WTC11 (cell line): Measurements from ENCODE around the gene PLEKHM3. TPM values are rescaled to one million over a fixed set of nuclear protein-coding genes. Genes with fewer than 3 reads are reported as not detected.
A peak's percentile ranks its signal among the peaks of the same experiment; 100 is the strongest.

ENCODE experiments used
- ATAC-seq: fragments of 200-7000 bp; cut with Tn5 transposase; 2 replicates; pipeline ENCODE4 v1.10.0; 2021; ENCODE audit warnings: mild to moderate bottlenecking, moderate library complexity
- CTCF ChIA-PET: fragments of 300-600 bp; sonication (Branson Sonifier 250); formaldehyde crosslinking; loops from one replicate; lab custom pipeline; 2021; ENCODE audit warnings: antibody characterized with exemption; lab: Charles Lee
- POLR2A ChIA-PET: fragments of 350-600 bp; sonication (Branson Sonifier 250); formaldehyde crosslinking; loops from one replicate; lab custom pipeline; 2021; ENCODE audit warnings: antibody characterized with exemption; lab: Charles Lee
- DNase-seq: peaks from one replicate; pipeline ENCODE4 v3.0.0; 2021; ENCODE audit warnings: low spot score
- H3K27ac Mint-ChIP-seq: 2 replicates; pipeline ENCODE4 v1.8.0; 2021; ENCODE audit warnings: mixed read lengths
- H3K27me3 Mint-ChIP-seq: 2 replicates; pipeline ENCODE4 v1.8.0; 2021; ENCODE audit warnings: low read depth, mild to moderate bottlenecking, moderate library complexity, mixed read lengths
- H3K36me3 Mint-ChIP-seq: 2 replicates; pipeline ENCODE4 v1.8.0; 2021; ENCODE audit warnings: mixed read lengths
- H3K4me1 Mint-ChIP-seq: 2 replicates; pipeline ENCODE4 v1.8.0; 2022; ENCODE audit warnings: mixed read lengths
- H3K4me3 Mint-ChIP-seq: 2 replicates; pipeline ENCODE4 v1.8.0; 2021; ENCODE audit warnings: mild to moderate bottlenecking, moderate library complexity, mixed read lengths
- H3K9me3 Mint-ChIP-seq: 2 replicates; pipeline ENCODE4 v1.8.0; 2021; ENCODE audit warnings: mixed read lengths
- ATF6 ChIP-seq: sonication (generic); formaldehyde crosslinking; IDR thresholded peaks from 2 replicates; pipeline ENCODE4 v1.8.1; 2023; ENCODE audit warnings: mild to moderate bottlenecking, missing genetic modification reagents
- CBFB ChIP-seq: sonication (generic); formaldehyde crosslinking; IDR thresholded peaks from 2 replicates; pipeline ENCODE4 v1.8.1; 2022; ENCODE audit warnings: mild to moderate bottlenecking, low read depth, missing genetic modification reagents
- CREM ChIP-seq: sonication (generic); formaldehyde crosslinking; IDR thresholded peaks from 2 replicates; pipeline ENCODE4 v1.8.1; 2022; ENCODE audit warnings: mild to moderate bottlenecking, missing genetic modification reagents, moderate library complexity
- E2F1 ChIP-seq: sonication (generic); formaldehyde crosslinking; IDR thresholded peaks from 2 replicates; pipeline ENCODE4 v1.8.0; 2022; ENCODE audit warnings: mild to moderate bottlenecking, missing genetic modification reagents
- FOXK1 ChIP-seq: sonication (generic); formaldehyde crosslinking; IDR thresholded peaks from 2 replicates; pipeline ENCODE4 v1.8.0; 2022; ENCODE audit warnings: mild to moderate bottlenecking, moderate library complexity, missing genetic modification reagents
- IRF1 ChIP-seq: sonication (generic); formaldehyde crosslinking; IDR thresholded peaks from 2 replicates; pipeline ENCODE4 v1.8.0; 2023; ENCODE audit warnings: missing genetic modification reagents
- KAT7 ChIP-seq: sonication (generic); formaldehyde crosslinking; IDR thresholded peaks from 2 replicates; pipeline ENCODE4 v1.8.1; 2023; ENCODE audit warnings: missing genetic modification reagents, mild to moderate bottlenecking, borderline replicate concordance
- MYBL2 ChIP-seq: sonication (generic); formaldehyde crosslinking; IDR thresholded peaks from 2 replicates; pipeline ENCODE4 v1.8.1; 2023; ENCODE audit warnings: mild to moderate bottlenecking, moderate library complexity, missing genetic modification reagents
- PRDM15 ChIP-seq: sonication (generic); formaldehyde crosslinking; IDR thresholded peaks from 2 replicates; pipeline ENCODE4 v1.8.0; 2022; ENCODE audit warnings: missing genetic modification reagents
- ZNF121 ChIP-seq: sonication (generic); formaldehyde crosslinking; IDR thresholded peaks from 2 replicates; pipeline ENCODE4 v1.8.0; 2023; ENCODE audit warnings: missing genetic modification reagents
- ZNF232 ChIP-seq: sonication (generic); formaldehyde crosslinking; IDR thresholded peaks from 2 replicates; pipeline ENCODE4 v1.8.0; 2022; ENCODE audit warnings: mild to moderate bottlenecking, missing genetic modification reagents
- ZNF416 ChIP-seq: fragments of 250-450 bp; sonication (Bioruptor Pico); IDR thresholded peaks from 2 replicates; pipeline ENCODE4 v1.9.0; 2021; ENCODE audit warnings: mild to moderate bottlenecking, inconsistent platforms
- ZNF512 ChIP-seq: sonication (generic); formaldehyde crosslinking; IDR thresholded peaks from 2 replicates; pipeline ENCODE4 v1.8.1; 2022; ENCODE audit warnings: missing genetic modification reagents, borderline replicate concordance
- total RNA-seq: library from RNA; stranded (reverse); gene quantifications from 3 replicates; pipeline ENCODE4 v1.2.3, GENCODE V29; 2021
- TF ChIP-seq, protein P1 (sequence below): fragments of 250-450 bp; sonication (Bioruptor Pico); conservative IDR thresholded peaks from 2 replicates; pipeline ENCODE4 v1.9.0; 2021; ENCODE audit warnings: mild to moderate bottlenecking

Gene PLEKHM3
- total RNA-seq, 1 experiment from 2014 or later = 5.8 TPM

GRCh38 chr2:207855591-207855990, 169.7 kb downstream of the PLEKHM3 start (continued):
- TF ChIP-seq IRF1 (CRISPR knock-in tag) = no peak

GRCh38 chr2:207854484-207855440, 170.6 kb downstream of the PLEKHM3 start:
- ChIA-PET CTCF (no interaction called here), POLR2A (interaction anchor here (0.5 kb wide), 1 partner anchor 75 kb away, joined by 8 read pairs; no protein-coding TSS in a partner anchor)
- H3K4me1 Mint-ChIP-seq = peaks cover 12% of the 10 kb centered on the region
- DNase-seq (no peak), ATAC-seq (no peak)
- no peak overlapping the region for H3K4me3 Mint-ChIP-seq
- TF ChIP-seq PRDM15 (CRISPR knock-in tag) = no peak
- no peak for TF ChIP-seq CREM
- TF ChIP-seq ZNF121 (CRISPR knock-in tag) = no peak
- no peak for TF ChIP-seq KAT7
- TF ChIP-seq IRF1 (CRISPR knock-in tag) = no peak
- TF ChIP-seq, protein P1, sequence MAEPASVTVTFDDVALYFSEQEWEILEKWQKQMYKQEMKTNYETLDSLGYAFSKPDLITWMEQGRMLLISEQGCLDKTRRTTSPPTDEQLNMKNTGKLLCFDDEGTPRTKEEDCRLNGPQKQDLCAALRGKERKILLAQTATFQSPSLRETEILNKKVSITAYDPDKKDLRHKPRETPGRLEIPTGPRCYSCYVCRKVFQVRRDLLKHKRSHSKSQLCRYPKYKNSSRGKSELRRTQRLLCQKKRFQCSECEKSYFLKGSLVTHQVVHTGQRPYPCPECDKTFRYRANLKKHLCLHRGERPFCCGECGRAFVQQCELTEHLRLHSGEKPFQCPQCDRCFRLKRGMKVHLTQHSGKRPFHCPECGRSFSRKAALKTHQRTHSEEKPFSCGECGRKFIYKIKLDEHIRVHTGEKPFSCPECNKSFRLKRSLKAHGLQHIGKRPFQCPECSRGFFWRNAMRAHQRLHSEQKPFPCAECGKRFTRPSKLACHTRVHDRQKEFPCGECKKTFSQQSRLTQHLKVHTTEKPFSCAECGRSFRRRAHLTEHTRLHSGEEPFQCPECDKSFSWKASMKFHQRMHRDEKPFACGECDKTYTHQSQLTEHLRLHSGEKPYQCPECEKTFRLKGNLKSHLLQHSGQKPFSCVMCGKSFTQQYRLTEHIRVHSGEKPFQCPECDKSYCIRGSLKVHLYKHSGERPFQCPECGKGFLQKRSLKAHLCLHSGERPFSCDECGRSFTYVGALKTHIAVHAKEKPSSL = no peak
- no peak for TF ChIP-seq E2F1
- TF ChIP-seq ATF6 (CRISPR knock-in tag) = no peak
- TF ChIP-seq MYBL2 = no peak
- no peak for TF ChIP-seq FOXK1 (CRISPR knock-in tag)
- no peak for TF ChIP-seq CBFB
- TF ChIP-seq ZNF512 = no peak
- no peak for TF ChIP-seq ZNF232 (CRISPR knock-in tag)
- no peak for TF ChIP-seq ZNF416 (CRISPR knock-in tag)
- H3K27me3 Mint-ChIP-seq = no peaks in the 10 kb centered on the region
- peak overlapping the region; percentile 44; the same call in 1 of the 2 replicates for H3K27ac Mint-ChIP-seq
- no peaks in the 10 kb centered on the region for H3K36me3 Mint-ChIP-seq
- no peaks in the 10 kb centered on the region for H3K9me3 Mint-ChIP-seq
